Heart left ventricle (tissue), 16 donors: ENCODE results near the gene SLC22A2. TPM values are rescaled to one million over a fixed set of nuclear protein-coding genes. Genes with fewer than 3 reads are reported as not detected.

Source experiments
- ATAC-seq, 4 donors: fragments of 200-7000 bp; cut with Tn5 transposase; one replicate each; pipeline ENCODE4 v1.9.1; 2020 to 2022; ENCODE audit warnings: moderate library complexity in 4 of 4, mild to moderate bottlenecking in 3 of 4, moderate number of reproducible peaks in 1 of 4
- DNase-seq, 5 donors: peaks; one replicate each; pipeline ENCODE4 v3.0.0-alpha.2; 2020
- H3K27ac ChIP-seq, 12 donors: fragments of 200-600 bp; sonication (generic) in 4 of 12; one replicate each; pipeline versions ENCODE4 v1.5.0 to v1.8.0; 2016 to 2022; ENCODE audit warnings: mild to moderate bottlenecking in 2 of 12
- H3K27me3 ChIP-seq, 9 donors: fragments of 200-600 bp; sonication (generic) in 2 of 9; one replicate each; pipeline versions ENCODE4 v1.5.1 to v1.8.0; 2016 to 2022; ENCODE audit warnings: mild to moderate bottlenecking in 3 of 9
- H3K36me3 ChIP-seq, 9 donors: fragments of 200-600 bp; sonication (generic) in 2 of 9; one replicate each; pipeline versions ENCODE4 v1.5.0 to v1.8.0; 2018 to 2022; ENCODE audit warnings: mild to moderate bottlenecking in 2 of 9
- H3K4me1 ChIP-seq, 12 donors: fragments of 200-600 bp; sonication (generic) in 4 of 12; one replicate each; pipeline versions ENCODE4 v1.5.0 to v1.8.0; 2016 to 2022; ENCODE audit warnings: mild to moderate bottlenecking in 3 of 12
- H3K4me3 ChIP-seq, 12 donors: fragments of 200-600 bp; sonication (generic) in 4 of 12; one replicate each; pipeline versions ENCODE4 v1.5.0 to v1.8.0; 2017 to 2022; ENCODE audit warnings: mild to moderate bottlenecking in 9 of 12, moderate library complexity in 4 of 12
- H3K9me3 ChIP-seq, 12 donors: fragments of 200-600 bp; sonication (generic) in 4 of 12; one replicate each; pipeline versions ENCODE4 v1.5.0 to v1.8.0; 2016 to 2022; ENCODE audit warnings: mild to moderate bottlenecking in 1 of 12
- CTCF ChIP-seq, 12 donors: fragments of 200-600 bp; sonication (generic) in 4 of 12; IDR thresholded peaks; one replicate each; pipeline versions ENCODE4 v1.5.0 to v1.8.0; 2018 to 2022; ENCODE audit warnings: antibody characterized with exemption in 12 of 12, mild to moderate bottlenecking in 5 of 12
- POLR2A ChIP-seq, 2 donors: fragments of 450-650 bp; IDR thresholded peaks; one replicate each; pipeline ENCODE4 v1.6.1; 2017; ENCODE audit warnings: antibody characterized with exemption in 2 of 2, mild to moderate bottlenecking in 2 of 2, moderate library complexity in 2 of 2
- WGBS, 4 donors: extraction: QIAGEN DNeasy Blood & Tissue Kit in 2 of 4; methylation state at CpG; one replicate each; pipeline versions ENCODE4 v1.1.5 to v1.1.7; 2013 to 2018; 5-methylcytosine and 5-hydroxymethylcytosine counted together
- intact Hi-C, 10 donors: fragments of 100-400 bp; cut with DNase I; formaldehyde crosslinking; loops; one replicate each; pipeline versions ENCODE4 v1.11.1 to v1.14.2; 2022
- polyA plus RNA-seq, 2 donors: library from polyadenylated mRNA; stranded (reverse); fragments of 200-250 nt; gene quantifications; one replicate each; pipeline ENCODE4 v1.2.3, GENCODE V29; 2013
- total RNA-seq, 9 donors: library from RNA; depleted of rRNA in 2 of 9; stranded (reverse); fragments of >200 nt in 2 of 9; fragmentation: NEBNext Ultra II Directional in 3 of 9; extraction: Animal tissue kit (Norgen Biotek cat#: 25700) in 3 of 9; gene quantifications; one replicate each; pipeline versions ENCODE4 v1.1.0 to v1.2.4, GENCODE V29; 2016 to 2023
- donor health status: ischemic (EF 13 %, LVEDD 7.1; RV severe dilation, severe dysfunction).
- donor health status: healthy with polysubstance abuse.
- donor health status: DM: no; HTN: yes; CAD: no.
- donor health status: DM: no; HTN: no; CAD: no.
- donor health status: ischemic (EF 25% LVEDD 6.9; RV normal size, moderate dysfunction).
- donor health status: ischemic (EF 25% LVEDD 5.7; RV mildly dilated, moderate dysfunction).
- donor health status: healthy.
- donor health status: DM: yes; HTN: yes; CAD: no.
- donor health status: ischemic (EF 35%, LVEDD 5.7; RV mildly dilated, moderate dysfunction).
- donor health status: nonischemic (EF 11% LVEDD 7.7; RV severe dilation, severe dysfunction).
- donor health status: DM: yes; HTN: yes; CAD: no.
- donor health status: PGD.
- donor health status: ischemic (EF 29% LVEDD 5.4; RV normal size, mild dysfunction).
- donor health status: nonischemic (EF 23%, LVEDD 6.1; RV moderate dilation, normal function).

SLC22A2 gene
- total and polyA plus RNA-seq, 11 donors = not detected

DNA sequence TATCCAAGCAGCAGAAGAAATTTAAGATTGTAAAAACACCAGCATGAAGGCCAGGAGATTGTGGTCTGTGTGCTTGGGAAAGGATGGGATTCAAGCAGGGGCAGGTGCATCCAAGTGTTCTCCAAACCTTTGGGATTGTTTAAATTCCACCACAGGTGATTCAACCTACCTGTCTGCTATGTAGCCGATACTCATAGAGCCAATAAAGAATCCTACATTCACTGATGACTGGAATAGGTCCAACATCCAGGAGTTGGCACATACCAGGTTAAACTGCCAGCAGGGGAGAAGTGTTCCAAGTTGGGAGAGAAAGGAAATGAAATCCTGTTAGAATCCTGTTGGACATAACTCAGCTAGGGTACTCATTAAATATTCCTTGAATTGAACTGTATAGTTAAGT lies 2.2 kb downstream of the SLC22A2 start:
- peaks cover 0 to 18% (median 0%) of the 10 kb centered on the region in 9 donors for H3K27me3 ChIP-seq
- WGBS, 4 donors = 80 to 100% (median 95%) methylated on average over 1 of the region's 1 CpG
- DNase-seq (no peak), ATAC-seq (no peak)
- H3K4me1 ChIP-seq = no peaks in the 10 kb centered on the region
- intact Hi-C loops = no loop called here
- TF ChIP-seq POLR2A (IDR thresholded peaks at IDR 0.05) = no peak
- no peaks in the 10 kb centered on the region for H3K36me3 ChIP-seq
- no peak overlapping the region for H3K27ac ChIP-seq
- H3K9me3 ChIP-seq = no peaks in the 10 kb centered on the region
- H3K4me3 ChIP-seq = no peak overlapping the region

DNA sequence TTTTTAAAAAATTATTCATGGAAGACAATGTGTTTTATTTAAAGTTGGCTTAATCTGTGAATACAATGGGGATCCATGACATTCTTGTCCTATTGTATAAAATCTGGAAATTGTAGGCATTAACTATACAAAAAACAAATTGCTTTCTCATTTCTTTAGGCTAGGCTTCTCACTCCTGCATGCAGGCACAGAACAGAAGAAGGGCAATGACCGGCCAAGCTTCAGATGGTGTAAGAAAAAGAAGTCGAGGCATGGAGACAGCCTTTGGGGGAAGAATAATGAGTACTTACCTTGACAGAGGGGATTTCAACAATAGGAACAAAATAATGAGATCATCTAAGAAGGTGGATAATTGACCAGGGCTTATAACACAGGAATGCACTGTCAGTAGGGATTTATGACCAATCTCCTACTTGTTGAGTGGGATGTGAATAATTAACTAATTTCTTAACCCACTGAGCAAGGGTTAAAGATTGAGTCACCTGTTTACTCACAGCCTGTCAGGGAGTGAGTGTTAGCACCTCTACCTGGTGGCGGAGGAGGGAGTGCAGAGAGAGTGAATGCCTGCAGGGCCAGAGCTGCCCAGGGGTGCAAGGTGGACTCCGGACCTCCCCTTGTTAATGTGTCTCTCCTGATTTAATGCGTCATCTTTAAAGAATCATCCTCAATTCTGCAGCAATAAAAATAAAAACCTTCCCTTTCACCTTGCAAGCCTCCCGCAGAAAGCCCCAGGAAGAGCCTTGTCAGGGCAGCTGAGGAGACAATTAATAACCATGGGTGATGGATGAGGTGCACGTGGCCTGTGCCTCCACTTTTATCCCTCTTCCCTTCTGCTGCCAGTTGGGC lies 3.9 kb downstream of the SLC22A2 start:
- Histone ChIP-seq H3K36me3 (no peaks in the 10 kb centered on the region), H3K27ac (no peak overlapping the region), H3K4me3 (no peak overlapping the region), H3K4me1 (no peaks in the 10 kb centered on the region), H3K9me3 (no peaks in the 10 kb centered on the region), H3K27me3 (peaks cover 0 to 7% (median 0%) of the 10 kb centered on the region in 9 donors)
- no peak for ATAC-seq
- DNase-seq = no peak
- TF ChIP-seq CTCF (IDR thresholded peaks at IDR 0.05) (no peak), POLR2A (IDR thresholded peaks at IDR 0.05) (no peak)
- 75 to 79% (median 77%) methylated on average over 7 of the region's 7 CpGs for WGBS, 4 donors
- intact Hi-C loops = no loop called here

DNA sequence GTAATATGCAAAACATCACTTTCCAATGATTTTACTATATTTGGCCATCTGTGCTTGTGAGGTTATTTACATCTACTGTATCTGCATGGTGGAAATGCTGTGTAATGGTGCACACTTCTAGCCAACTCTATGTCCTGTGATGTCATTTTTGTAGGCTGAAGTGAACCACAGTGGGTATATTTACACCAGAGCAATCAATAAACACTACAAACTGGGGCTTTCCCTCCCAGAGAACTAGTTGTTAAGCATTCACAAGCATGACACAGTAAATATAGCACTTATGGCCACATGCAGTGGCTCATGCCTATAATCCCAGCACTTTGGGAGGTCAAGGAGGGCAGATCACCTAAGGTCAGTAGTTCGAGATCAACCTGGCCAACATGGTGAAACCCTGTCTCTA lies 4.9 kb downstream of the SLC22A2 start:
- 50 to 79% (median 75%) methylated on average over 1 of the region's 1 CpG for WGBS, 4 donors
- H3K27me3 ChIP-seq = peaks cover 0 to 3% (median 0%) of the 10 kb centered on the region in 9 donors
- no peak for TF ChIP-seq POLR2A (IDR thresholded peaks at IDR 0.05)
- TF ChIP-seq CTCF (IDR thresholded peaks at IDR 0.05) = no peak
- no peaks in the 10 kb centered on the region for H3K9me3 ChIP-seq
- ATAC-seq (no peak), DNase-seq (no peak)
- H3K27ac ChIP-seq = no peak overlapping the region
- H3K4me1 ChIP-seq = no peaks in the 10 kb centered on the region
- intact Hi-C loops = no loop called here
- H3K36me3 ChIP-seq = no peaks in the 10 kb centered on the region
- H3K4me3 ChIP-seq = no peak overlapping the region

GRCh38 chr6:160253292-160253691 lies 5.3 kb downstream of the SLC22A2 start:
- WGBS, 4 donors = 37 to 45% (median 40%) methylated on average over 3 of the region's 3 CpGs
- peaks cover 0 to 3% (median 0%) of the 10 kb centered on the region in 9 donors for H3K27me3 ChIP-seq
- TF ChIP-seq POLR2A (IDR thresholded peaks at IDR 0.05) = no peak
- no peak for TF ChIP-seq CTCF (IDR thresholded peaks at IDR 0.05)
- no peak overlapping the region for H3K4me3 ChIP-seq
- intact Hi-C loops = no loop called here
- no peak overlapping the region for H3K27ac ChIP-seq
- H3K4me1 ChIP-seq = no peaks in the 10 kb centered on the region
- DNase-seq = no peak
- H3K9me3 ChIP-seq = no peaks in the 10 kb centered on the region
- H3K36me3 ChIP-seq = no peaks in the 10 kb centered on the region
- no peak for ATAC-seq
